ENCODE results near the gene RHBDD3. TPM values are rescaled to one million over a fixed set of nuclear protein-coding genes. Genes with fewer than 3 reads are reported as not detected.

The RHBDD3 gene
- total and polyA plus RNA-seq, 9 of the 15 experiments (the other 6 are each of a cell fraction or from before 2014, with no cell fraction given), result 0.32 to 35.6 (median 14.0) TPM

DNA sequence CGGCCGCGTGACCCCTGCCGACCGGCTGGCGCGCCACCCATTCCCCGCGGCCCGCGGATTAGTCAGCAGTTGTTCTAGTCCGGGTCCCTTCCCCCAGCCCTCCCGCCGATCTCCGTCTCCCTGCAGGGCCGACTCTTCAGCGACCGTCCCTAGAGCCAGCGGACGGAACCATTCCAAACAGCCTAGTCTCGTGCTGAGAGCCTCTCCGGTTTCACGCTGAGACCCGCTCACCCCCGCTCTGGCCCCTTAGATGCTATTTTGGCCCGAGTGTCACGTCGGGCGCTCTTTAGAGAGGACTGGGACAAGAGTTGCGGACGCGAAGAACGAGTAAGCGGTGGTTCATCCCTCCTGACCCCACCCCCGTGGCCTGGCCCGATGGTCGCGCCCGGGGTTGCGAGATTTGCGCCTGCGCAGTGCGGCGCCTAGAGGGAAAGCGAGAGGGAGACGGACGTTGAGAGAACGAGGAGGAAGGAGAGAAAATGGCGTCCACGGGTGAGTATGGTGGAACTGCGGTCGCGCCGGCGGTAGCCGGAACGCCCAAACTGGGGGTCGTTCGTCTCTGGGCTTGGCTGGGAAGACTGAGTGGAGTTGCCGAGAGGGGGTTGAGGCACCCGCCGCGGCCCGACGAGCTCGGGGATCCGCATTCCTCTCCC is at the start of gene RHBDD3, which contains the start of gene EWSR1 (continued):
- TF ChIP-seq REST (IDR thresholded peaks at IDR 0.05; ENCODE audit: borderline replicate concordance), result no peak
- no peak for TF ChIP-seq REST (CRISPR knock-in tag; IDR thresholded peaks at IDR 0.05; ENCODE audit: low read depth)
- no peak for TF ChIP-seq HEY1 (CRISPR knock-in tag; IDR thresholded peaks at IDR 0.05; ENCODE audit: borderline replicate concordance)
- TF ChIP-seq RBM34 (IDR thresholded peaks at IDR 0.05; ENCODE audit: borderline replicate concordance, insufficient read depth, low read length), result no peak
- no peak for TF ChIP-seq ZNF695 (CRISPR knock-in tag; IDR thresholded peaks at IDR 0.05)
- no peak for TF ChIP-seq ZNF23 (CRISPR knock-in tag; IDR thresholded peaks at IDR 0.05)
- TF ChIP-seq, protein P1, sequence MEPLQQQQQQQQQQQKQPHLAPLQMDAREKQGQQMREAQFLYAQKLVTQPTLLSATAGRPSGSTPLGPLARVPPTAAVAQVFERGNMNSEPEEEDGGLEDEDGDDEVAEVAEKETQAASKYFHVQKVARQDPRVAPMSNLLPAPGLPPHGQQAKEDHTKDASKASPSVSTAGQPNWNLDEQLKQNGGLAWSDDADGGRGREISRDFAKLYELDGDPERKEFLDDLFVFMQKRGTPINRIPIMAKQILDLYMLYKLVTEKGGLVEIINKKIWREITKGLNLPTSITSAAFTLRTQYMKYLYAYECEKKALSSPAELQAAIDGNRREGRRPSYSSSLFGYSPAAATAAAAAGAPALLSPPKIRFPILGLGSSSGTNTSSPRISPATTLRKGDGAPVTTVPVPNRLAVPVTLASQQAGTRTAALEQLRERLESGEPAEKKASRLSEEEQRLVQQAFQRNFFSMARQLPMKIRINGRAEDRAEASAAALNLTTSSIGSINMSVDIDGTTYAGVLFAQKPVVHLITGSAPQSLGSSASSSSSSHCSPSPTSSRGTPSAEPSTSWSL (CRISPR knock-in tag; IDR thresholded peaks at IDR 0.05; ENCODE audit: borderline replicate concordance), result no peak
- TF ChIP-seq, protein P2, sequence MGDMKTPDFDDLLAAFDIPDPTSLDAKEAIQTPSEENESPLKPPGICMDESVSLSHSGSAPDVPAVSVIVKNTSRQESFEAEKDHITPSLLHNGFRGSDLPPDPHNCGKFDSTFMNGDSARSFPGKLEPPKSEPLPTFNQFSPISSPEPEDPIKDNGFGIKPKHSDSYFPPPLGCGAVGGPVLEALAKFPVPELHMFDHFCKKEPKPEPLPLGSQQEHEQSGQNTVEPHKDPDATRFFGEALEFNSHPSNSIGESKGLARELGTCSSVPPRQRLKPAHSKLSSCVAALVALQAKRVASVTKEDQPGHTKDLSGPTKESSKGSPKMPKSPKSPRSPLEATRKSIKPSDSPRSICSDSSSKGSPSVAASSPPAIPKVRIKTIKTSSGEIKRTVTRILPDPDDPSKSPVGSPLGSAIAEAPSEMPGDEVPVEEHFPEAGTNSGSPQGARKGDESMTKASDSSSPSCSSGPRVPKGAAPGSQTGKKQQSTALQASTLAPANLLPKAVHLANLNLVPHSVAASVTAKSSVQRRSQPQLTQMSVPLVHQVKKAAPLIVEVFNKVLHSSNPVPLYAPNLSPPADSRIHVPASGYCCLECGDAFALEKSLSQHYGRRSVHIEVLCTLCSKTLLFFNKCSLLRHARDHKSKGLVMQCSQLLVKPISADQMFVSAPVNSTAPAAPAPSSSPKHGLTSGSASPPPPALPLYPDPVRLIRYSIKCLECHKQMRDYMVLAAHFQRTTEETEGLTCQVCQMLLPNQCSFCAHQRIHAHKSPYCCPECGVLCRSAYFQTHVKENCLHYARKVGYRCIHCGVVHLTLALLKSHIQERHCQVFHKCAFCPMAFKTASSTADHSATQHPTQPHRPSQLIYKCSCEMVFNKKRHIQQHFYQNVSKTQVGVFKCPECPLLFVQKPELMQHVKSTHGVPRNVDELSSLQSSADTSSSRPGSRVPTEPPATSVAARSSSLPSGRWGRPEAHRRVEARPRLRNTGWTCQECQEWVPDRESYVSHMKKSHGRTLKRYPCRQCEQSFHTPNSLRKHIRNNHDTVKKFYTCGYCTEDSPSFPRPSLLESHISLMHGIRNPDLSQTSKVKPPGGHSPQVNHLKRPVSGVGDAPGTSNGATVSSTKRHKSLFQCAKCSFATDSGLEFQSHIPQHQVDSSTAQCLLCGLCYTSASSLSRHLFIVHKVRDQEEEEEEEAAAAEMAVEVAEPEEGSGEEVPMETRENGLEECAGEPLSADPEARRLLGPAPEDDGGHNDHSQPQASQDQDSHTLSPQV (IDR thresholded peaks at IDR 0.05), result no peak
- TF ChIP-seq, protein P3, sequence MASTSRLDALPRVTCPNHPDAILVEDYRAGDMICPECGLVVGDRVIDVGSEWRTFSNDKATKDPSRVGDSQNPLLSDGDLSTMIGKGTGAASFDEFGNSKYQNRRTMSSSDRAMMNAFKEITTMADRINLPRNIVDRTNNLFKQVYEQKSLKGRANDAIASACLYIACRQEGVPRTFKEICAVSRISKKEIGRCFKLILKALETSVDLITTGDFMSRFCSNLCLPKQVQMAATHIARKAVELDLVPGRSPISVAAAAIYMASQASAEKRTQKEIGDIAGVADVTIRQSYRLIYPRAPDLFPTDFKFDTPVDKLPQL (IDR thresholded peaks at IDR 0.05; ENCODE audit: extremely low read depth, insufficient read length), result no peak
- TF ChIP-seq MXD1 (CRISPR knock-in tag; IDR thresholded peaks at IDR 0.05; ENCODE audit: borderline replicate concordance, poor library complexity, severe bottlenecking), result no peak
- TF ChIP-seq KLF6 (CRISPR knock-in tag; IDR thresholded peaks at IDR 0.05; ENCODE audit: borderline replicate concordance), result no peak

All from K562 (cell line).